NCI-H2227 (cell line): Measurements from ENCODE around the gene COG7.
A peak's percentile ranks its signal among the peaks of the same experiment; 100 is the strongest.
"Not testable (repeated sequence)": the region's sequence is repeated elsewhere in the genome, so short reads cannot be mapped to it uniquely, and the experiment has no call there.

ENCODE experiments used
- DNase-seq: peaks from one replicate; lab custom pipeline; 2025; ENCODE audit not compliant: unreplicated experiment; lab: John Stamatoyannopoulos, UW

The COG7 gene

GRCh38 chr16:23452572-23453337 lies at the start of gene COG7:
COG7 (minus strand) TSS chr16:23453189; CDS start chr16:23452994, 195 bp downstream.
- DNase-seq: peak; percentile 92

GRCh38 chr16:23502466-23502865 lies 49.5 kb upstream of the COG7 start:
- no peak for DNase-seq

DNA sequence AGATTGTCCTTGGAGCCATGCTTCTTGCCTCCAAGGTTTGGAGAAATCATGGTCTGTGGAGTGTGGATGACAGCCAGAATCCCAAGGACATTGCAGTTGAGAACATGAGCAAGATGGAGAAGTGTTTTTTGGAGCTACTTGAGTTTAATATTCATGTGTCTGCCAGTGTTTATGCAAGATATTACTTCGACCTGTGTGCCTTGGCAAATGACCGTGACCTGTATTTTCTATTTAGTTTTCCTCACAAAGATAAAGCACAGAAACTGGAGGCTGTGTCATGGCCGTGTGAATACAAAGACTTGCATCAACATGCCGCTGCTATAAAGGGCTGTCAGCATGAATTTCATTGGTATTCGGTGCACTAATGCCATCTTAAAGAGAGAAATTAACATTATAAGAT lies 48.3 kb upstream of the COG7 start:
- no peak for DNase-seq

DNA sequence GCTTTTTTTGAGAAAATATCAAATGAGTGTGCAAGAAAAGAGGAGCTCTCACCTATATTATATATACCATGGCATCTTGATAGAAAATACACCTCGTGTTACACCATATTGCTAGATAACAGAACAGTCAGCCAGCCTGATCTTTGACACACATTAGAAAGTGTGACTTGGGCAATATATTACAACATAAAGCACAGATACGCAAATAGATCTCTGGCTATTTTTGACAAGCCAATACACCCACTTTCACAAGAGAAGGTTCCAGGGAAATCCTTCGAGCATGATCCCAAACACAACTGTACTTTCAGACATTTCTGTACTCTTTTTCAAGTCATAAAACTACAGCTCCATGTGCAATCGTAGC lies 47.9 kb upstream of the COG7 start:
- no peak for DNase-seq

DNA sequence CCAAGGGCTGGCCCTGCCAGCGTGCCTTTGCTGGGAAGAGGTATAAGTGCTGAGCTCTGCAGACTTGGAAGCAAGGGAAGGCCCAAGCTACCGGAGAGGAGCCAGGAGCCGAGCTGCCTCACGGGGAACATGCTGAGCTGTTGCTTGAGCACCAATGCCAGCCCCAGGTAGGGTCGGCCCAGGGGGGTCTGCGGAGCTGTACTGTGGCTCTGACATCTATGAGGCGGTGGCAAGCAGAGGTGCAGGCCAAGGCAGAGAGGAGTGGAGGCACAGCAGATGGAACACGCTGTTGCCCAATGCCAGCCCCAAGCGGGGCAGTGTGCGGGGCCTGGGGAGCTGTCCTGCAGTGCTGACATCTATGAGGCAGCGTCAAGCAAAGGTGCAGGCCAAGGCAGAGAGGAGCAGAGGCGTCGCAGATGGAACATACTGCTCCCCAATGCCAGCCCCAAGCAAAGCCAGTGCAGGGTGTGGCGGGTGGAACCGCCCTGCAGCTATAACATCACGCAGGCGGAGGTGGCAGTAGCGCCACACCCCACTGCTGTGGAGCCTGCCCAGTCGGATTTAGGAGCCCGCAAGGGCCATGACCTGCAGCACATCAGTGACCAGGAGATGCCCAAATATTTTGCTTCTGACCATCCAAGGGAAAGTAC lies 47.3 kb upstream of the COG7 start:
- no peak for DNase-seq

GRCh38 chr16:23499801-23500200 lies 46.8 kb upstream of the COG7 start:
- DNase-seq: no peak

DNA sequence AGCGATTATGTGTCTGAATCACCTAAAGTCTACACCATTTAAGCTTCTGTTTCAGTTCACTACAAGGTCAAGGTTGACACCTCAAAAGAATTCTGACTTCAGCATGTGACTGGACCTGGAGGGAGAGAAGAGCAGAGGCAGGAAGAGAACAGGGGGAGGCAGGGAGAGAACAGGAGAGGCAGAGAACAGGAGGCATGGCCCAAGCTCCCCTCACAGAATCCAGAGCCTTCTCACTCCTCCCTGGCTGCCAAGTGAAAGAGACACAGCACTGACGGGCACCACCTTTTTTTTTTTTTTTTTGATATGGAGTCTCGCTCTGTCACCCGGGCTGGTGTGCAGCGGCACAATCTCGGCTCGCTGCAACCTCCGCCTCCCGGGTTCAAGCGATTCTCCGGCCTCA lies 45.9 kb upstream of the COG7 start:
- no peak for DNase-seq

- DNase-seq: no peak
Observed at GRCh38 chr16:23497543-23497868, 44.5 kb upstream of the COG7 start.

DNA sequence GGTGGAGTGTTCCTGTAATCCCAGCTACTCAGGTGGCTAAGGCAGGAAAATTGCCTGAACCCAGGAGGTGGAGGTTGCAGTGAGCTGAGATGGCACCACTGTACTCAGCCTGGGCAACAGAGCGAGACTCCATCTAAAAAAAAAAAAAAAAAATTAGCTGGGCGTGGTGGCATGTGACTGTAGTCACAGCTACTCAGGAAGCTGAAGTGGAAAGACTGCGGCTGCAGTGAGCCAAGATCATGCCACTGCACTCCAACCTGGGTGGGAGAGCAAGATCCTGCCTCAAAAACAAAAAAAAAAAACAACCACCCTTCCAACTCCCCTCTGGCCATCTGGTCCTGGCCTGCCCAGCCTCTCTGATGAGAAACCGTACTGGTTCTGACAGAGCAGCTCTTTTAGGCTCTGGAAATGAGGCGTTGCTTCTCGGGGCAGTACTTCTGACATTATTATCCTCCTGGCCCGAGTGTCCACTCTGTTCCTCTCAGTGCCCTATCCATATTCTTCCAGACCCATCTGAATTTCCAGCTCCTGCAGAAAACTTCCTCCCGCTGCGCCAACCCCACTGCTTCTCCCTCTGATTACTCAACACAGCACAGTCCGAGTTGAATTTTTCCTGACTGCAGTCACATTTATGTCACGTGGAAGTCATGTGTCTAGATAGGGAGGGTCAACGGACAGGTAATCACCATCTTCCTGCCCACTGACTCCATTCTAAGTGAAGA lies 44.0 kb upstream of the COG7 start:
- peak; percentile 54 for DNase-seq

DNA sequence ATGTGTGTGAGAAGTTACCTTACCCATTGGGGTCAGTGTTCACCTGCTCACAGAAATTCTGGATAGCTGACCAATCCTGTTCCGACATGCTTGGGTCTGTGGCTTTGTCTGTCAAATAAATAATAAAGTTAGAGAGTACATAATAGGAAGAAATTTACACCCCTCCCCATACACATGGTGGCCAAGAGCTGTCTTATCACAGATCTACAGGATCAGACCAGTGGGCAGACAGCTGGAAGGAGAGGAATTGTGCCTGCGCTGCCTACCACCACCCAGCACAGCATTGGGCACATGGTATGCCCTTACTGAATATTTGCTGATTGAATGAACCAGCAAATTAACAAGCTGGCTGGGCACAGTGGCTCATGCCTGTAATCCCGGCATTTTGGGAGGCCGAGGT lies 42.7 kb upstream of the COG7 start:
- DNase-seq: no peak

GRCh38 chr16:23494188-23494587 lies 41.2 kb upstream of the COG7 start:
- DNase-seq: no peak

GRCh38 chr16:23491490-23492391 lies 38.8 kb upstream of the COG7 start:
- DNase-seq: no peak

- DNase-seq: no peak
Observed at GRCh38 chr16:23486480-23486879, 33.5 kb upstream of the COG7 start.

- no peak for DNase-seq
Observed at GRCh38 chr16:23485841-23486240, 32.9 kb upstream of the COG7 start.

- no peak for DNase-seq
Observed at GRCh38 chr16:23485257-23485614, 32.2 kb upstream of the COG7 start.

GRCh38 chr16:23484510-23485256 lies 31.7 kb upstream of the COG7 start:
- no peak for DNase-seq

- not testable (repeated sequence) for DNase-seq
Observed at GRCh38 chr16:23483492-23483891, 30.5 kb upstream of the COG7 start.

DNA sequence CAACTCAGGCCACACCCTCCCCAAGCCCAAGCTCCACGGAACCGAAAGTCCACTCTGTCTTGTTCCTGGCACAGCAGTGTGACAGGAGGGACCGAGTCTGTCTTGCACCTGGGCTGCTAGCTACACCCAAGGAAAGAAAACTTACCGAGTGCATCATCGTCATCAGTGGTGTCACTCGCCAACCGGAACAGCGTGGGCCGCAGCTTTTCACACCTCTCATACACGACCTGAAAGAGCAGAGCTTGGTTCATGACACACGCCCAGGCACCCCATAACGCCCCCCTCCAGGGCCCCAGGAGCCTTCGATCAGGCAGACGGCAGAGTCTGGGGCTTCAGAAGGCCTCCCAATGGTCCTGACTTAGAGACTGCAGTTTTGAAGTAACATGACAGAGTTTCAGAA lies 29.8 kb upstream of the COG7 start:
- DNase-seq: no peak

DNA sequence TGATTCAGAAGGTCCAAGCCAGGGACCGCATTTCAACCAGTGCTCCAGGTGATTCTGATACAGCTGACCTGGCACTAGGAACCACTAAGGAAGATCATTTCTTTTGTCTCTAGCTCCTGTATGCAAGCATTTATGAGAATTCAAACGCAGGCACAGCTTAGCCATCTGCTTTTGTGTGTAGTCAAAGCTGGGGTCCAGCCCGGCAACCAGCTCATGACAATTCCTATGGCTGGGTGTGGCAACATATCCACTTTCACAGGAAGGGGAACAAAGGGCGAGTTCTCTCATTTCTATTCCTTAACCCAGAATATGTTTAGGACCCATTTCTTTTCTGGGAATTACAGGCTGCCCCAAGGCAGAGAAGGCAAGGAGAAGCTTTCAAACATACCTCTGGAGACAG lies 27.3 kb upstream of the COG7 start:
- no peak for DNase-seq

DNA sequence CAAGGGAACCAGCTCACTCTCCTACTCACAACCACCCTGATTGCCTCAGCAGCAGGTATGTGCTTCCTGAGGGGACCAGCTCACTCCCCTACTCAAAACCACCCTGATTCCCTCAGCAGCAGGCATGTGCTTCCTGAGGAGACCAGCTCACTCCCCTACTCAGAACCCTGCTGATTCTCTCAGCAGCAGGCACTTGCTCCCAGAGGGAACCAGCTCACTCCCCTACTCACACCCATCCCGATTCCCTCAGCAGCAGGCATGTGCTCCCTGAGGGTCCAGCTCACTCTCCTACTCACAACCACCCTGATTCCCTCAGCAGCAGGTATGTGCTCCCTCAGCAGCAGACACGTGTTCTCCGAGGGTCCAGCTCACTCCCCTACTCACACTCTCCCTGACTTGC lies 26.1 kb upstream of the COG7 start:
- DNase-seq: no peak

GRCh38 chr16:23478566-23478965 lies 25.6 kb upstream of the COG7 start:
- DNase-seq: no peak
